Eye (tissue), 1 donor: ENCODE data around the gene CREB1.

ENCODE experiments used
- DNase-seq: peaks from one replicate; pipeline ENCODE4 v3.0.0-alpha.2; 2015

The CREB1 gene

GRCh38 chr2:207504513-207505170 is 25.1 kb upstream of the CREB1 start:
- peak; percentile 48 for DNase-seq

DNA sequence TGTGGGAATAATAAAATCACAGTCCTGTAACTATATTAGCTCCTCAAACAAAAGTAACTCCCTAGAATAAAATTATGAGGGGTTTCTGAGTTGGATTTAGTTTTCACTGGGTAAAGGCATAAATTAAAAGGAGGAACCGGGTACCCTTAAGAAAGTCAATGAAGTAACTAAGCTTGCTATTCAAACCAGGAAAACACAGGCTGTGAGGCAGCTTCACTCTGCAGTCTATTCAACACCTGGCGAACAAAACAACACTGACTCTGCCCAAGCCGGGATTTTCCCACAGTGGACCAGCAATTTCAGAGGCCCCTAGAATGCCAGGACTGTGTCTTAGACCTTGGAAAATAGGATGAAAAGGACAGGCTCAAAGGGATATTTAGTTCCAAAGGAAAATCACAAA is 24.6 kb upstream of the CREB1 start:
- no peak for DNase-seq

DNA sequence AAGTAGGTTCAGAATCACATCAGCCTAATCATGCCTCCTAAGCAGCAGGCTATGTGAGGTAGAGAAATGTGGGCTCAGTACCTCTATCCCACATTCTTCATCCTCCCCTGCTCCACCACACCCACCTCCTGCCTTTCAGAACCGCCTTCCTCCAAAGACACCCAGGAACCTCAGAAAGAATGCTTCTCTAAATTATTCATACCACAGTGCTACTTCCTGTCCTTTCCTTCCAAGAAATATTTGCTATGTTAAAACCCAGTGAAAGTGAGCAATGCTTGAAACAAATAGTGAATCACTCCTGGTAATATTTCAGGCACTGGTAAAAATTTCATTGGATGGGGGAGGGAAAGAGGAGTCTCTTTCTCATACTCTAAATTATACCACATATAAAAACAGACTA is 24.0 kb upstream of the CREB1 start:
- DNase-seq: no peak

- DNase-seq: no peak
Observed at GRCh38 chr2:207506426-207506825, 23.3 kb upstream of the CREB1 start.

GRCh38 chr2:207510148-207510547 is 19.6 kb upstream of the CREB1 start:
- DNase-seq: no peak

- DNase-seq: no peak
Observed at GRCh38 chr2:207511851-207512250, 17.9 kb upstream of the CREB1 start.

DNA sequence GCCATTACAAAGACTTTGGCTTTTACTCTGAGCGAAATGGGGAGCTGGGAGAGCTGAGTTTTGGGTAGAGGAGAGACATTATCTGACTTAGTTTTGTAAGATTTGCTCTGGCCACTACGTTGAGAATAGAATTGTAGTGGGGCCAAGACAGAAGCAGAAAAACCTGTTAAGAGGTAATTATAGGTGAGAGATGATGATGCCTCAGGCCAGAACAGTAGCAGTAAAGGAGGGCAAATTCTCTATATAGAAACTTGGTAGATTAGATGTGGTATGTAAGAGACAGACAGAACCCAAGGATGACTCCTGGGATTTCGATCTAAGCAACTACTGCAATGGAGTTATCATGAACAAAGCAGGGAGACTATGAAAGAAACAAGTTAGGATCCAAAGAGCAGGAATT is 17.4 kb upstream of the CREB1 start:
- DNase-seq: no peak

DNA sequence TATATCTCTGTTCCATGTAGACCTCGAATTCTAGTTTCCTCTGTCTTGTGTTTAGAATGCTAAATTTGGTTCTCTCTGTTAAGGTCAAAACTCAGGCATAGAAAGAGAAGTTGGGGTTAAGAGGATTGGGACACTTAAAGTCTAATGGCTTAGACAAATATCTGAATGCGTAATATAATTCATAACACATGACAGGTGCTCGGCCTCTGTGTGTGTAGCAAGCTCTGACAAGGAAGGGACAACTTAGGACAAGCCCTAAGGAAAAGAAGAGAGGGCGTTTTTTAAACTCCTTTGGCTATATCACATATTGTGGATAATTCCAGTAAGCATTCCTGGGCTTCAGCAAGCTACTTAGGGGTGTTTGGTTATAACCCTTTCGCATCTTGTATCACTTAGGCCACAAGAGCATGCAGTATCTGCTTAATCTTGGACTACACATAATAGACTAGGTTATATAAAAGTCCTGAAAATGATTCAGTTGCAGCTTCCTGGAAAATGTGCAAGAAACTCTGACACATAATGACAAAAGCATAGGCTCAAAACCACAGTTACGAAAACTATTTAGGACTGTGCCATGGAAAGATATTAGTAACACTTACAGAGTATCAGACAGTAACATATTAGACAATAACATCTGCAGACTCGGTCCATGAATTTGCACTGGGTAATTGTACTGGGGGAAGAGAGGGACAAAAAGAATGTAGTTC is 16.1 kb upstream of the CREB1 start:
- DNase-seq: no peak

- DNase-seq: no peak
Observed at GRCh38 chr2:207514451-207514850, 15.3 kb upstream of the CREB1 start.

- no peak for DNase-seq
Observed at GRCh38 chr2:207515671-207516070, 14.1 kb upstream of the CREB1 start.

- no peak for DNase-seq
Observed at GRCh38 chr2:207516206-207516605, 13.6 kb upstream of the CREB1 start.

DNA sequence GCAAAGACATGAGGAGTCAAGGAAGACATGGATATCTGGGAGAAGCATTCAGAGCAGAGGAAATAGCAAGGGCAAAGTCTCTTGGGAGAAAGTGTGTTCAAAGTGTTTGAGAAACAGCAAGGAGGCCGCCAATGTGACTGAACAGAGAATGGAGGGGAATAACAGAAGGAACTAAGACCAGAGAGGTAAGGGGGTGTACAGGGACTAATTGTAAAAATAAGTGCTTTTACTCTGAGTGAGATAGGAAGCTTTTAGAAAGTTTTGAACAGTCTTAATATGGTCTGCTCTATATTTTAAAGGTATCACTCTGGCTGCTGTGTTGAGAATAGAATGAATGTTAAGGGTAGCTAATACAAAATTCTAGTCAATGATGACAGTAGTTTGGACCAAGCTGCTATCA is 6.8 kb upstream of the CREB1 start:
- DNase-seq: no peak

DNA sequence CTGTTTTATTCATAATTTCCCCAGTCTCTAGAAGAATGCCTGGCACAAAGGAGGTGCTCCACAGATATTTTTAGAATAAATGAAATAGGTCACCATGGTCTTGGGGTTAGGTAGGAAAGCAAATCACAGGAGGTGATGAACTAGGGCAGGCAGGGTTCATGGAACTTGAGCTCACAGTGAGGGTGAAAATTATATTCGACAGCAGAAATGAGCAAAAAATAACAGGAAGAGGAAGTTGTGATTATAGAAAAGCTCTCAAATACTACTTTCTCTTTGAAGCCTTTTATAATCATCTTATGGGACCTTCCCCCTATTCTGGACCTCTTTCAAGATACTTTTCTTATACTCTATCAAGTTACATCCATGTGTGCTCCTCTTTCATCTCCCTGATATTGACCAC is 4.5 kb upstream of the CREB1 start:
- DNase-seq: no peak

DNA sequence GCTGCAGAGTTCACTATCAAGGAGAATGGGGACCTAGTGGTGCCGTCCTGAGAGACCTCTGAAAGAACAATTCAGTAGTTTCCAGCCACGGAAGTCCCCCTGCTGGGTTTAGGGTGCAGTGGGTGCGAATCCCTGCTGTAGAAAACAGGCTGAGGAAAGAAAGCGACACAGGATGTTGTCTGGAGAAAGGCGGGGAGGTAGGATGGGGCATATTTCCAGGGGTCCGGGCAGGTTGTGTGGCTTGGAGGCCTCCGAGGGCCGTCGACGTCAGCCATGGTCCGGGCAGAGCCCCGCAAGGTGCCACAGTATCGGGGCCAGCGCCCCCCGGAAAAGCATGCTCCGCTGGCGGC is 807 bp upstream of the CREB1 start:
- no peak for DNase-seq

DNA sequence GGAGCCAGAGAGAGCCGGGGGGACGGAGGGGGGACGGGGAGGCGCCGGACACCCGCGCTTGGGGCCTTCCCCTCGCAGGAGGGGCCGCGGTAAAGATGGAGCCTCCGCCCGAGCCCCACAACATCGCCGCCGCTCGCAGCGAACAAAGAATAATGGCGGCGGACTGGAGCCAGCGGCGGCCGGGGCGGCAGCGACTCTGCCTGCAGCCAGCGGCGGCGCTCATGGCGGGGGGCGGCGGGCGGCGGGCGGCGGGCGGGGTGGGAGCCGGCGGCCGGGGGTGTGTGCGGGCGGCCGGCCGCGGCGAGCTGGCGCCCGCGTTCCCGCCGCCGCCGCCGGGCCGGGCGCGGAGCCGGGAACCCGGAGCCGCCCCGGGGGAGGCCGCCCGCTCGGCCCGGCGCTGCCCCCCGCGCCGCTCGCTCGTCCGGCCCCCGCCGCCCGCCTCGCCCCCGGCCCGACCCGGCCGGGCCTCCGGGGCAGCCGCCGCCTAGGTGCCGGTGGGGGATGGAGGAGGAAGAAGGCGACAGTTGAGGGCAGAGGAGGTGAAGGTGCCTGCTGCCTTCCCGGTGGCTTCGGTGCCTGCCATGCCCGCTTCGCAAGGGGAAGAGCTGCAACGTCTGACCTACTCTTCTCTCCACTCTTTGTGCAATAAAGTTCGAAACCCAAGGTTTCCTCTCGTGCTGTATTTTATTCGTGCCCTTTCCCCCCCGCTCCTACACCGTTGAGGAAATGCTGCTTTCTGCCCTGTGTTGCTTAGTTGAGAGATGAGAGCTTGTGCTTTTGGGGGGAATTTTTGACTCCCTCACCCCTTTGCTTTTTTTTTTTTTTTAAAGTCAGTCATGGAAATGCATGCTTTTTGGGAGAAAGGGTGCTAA is 634 bp downstream of the CREB1 start:
- peak; percentile 86 for DNase-seq

GRCh38 chr2:207531032-207531952 is 1.5 kb downstream of the CREB1 start:
- DNase-seq: peak; percentile 31

DNA sequence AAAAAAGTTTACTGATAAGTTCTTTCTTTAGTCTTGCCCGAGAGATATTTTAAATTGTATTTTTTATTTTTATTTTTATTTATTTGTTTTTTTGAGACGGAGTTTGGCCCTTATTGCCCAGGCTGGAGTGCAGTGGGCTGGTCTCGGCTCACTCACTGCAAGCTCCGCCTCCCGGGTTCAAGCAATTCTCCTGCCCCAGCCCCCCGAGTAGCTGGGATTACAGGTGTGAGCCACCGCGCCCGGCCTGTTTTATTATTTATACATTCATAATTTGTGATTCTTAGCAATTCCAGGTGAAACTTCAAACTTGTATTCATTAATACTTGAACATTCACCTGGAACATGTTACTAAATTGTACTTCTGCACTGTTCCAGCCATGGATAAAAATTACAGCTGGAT is 2.9 kb downstream of the CREB1 start:
- no peak for DNase-seq

DNA sequence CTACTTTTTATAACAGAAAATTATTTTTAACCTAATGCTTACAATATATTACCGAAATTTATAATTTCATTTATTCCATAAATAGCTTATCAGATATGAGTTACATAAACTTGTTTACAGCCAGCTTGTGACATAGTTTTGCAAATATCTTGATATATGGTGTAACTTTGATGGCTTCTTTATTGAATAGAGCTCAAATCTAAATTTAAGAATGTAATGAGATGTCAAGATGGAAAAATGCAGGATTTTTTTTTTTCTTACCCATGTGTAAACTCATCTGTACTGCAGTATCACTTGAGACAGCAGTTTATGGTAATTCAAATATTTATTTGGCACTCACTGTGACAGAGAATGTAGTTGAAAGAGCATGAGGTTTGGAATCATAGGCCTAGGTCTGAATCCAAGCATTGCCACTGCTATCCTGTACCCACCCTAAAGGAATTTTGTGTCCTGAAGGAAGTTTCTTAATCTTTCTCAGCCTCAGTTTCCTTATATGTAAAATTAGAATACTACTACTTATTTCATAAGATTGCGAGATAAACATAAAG is 3.8 kb downstream of the CREB1 start:
- no peak for DNase-seq

GRCh38 chr2:207534417-207534816 is 4.7 kb downstream of the CREB1 start:
- no peak for DNase-seq

DNA sequence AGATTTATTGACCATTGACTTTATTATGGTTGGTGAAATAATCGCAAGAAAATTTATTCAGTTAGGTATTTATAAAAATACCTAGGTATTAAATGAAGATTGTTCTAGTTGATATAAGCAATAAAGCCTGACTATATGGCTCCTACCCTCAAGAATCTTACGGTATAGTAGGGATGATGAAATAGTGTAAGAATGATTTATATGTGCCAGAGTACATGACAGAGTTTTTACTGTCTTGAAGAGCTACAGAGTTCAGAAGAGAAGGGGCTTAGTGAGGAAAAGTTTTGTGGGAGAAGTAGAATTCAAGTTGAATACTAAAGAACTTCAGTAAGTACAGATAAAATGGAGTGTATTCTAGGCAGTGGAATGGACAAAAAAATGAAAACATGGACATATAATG is 9.7 kb downstream of the CREB1 start:
- DNase-seq: no peak

GRCh38 chr2:207540431-207540830 is 10.7 kb downstream of the CREB1 start:
- no peak for DNase-seq

DNA sequence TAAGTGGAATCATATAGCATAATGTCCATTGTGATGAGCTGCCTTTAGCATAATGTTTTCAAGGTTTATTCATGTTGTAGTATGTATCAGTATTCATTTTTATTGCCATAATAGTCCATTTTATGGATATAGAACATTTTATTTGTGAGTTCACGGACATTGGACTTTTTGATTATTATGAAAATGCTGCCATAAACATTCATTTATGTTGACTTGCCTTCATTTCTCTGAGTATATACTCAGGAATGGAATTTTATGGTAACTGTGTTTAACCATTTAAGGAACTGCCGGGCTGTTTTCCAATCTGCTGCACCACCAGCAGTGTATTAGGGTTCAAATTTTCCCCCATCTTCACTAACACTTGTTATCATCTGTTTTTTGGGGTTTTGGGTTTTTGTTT is 12.2 kb downstream of the CREB1 start:
- no peak for DNase-seq

DNA sequence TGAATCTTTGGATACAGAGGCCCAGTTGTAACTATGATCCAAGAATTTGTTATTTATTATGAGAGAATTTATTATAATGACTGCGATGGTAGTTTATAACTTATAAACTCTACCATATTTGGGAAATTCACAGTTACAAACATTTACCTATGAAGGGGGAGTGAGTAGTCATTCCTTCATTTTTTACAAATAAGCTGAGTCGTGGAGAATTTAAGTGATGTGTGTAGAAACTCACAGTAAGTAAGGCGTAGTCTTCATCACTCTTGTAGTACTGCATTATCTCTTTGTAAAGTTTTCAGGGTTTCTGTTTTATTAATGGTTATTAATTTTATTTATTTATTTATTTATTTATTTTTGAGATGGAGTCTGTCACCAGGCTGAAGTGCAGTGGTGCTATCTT is 13.5 kb downstream of the CREB1 start:
- DNase-seq: no peak
